Measurements from ENCODE around the gene SPATA31D1.

DNA sequence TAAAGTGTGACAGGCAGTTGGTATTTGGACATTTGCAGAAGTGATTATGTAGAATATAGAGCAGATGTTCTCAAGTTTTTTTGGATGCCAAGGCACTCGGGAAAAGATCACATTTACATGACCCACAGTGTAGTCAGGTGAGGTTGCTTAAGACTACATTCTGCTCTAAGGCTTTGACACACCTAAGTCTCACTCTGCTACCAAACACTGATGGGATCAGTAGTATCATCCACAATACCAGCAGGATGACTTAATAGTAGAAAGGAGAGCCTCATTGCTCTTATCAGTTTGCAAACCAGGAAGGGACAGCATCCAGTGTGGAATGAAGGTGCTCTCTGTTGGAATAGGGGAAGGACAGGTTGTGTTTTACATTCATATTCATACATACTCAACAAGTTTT, 2.5 kb upstream of the SPATA31D1 start:
- TF ChIP-seq, protein P1, sequence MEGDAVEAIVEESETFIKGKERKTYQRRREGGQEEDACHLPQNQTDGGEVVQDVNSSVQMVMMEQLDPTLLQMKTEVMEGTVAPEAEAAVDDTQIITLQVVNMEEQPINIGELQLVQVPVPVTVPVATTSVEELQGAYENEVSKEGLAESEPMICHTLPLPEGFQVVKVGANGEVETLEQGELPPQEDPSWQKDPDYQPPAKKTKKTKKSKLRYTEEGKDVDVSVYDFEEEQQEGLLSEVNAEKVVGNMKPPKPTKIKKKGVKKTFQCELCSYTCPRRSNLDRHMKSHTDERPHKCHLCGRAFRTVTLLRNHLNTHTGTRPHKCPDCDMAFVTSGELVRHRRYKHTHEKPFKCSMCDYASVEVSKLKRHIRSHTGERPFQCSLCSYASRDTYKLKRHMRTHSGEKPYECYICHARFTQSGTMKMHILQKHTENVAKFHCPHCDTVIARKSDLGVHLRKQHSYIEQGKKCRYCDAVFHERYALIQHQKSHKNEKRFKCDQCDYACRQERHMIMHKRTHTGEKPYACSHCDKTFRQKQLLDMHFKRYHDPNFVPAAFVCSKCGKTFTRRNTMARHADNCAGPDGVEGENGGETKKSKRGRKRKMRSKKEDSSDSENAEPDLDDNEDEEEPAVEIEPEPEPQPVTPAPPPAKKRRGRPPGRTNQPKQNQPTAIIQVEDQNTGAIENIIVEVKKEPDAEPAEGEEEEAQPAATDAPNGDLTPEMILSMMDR (IDR thresholded peaks at IDR 0.05; ENCODE audit: low read length): no peak
- TF ChIP-seq EZH2phosphoT487 (IDR thresholded peaks at IDR 0.05; ENCODE audit: low read length): no peak

Measured in MM.1S (cell line).